Mucosa of gallbladder (tissue), 1 donor: ENCODE measurements around the gene PDCD6IP. TPM values are rescaled to one million over a fixed set of nuclear protein-coding genes. Genes with fewer than 3 reads are reported as not detected.
"Not testable (repeated sequence)": the region's sequence is repeated elsewhere in the genome, so short reads cannot be mapped to it uniquely, and the experiment has no call there.

Experiments used
- DNase-seq: peaks from one replicate; pipeline ENCODE4 v3.0.0-alpha.2; 2020; ENCODE audit warnings: low spot score
- total RNA-seq: library from RNA; stranded (reverse); gene quantifications from one replicate; pipeline ENCODE4 v1.2.1, GENCODE V29; 2021
- donor health status: DM: no; HTN: no; CAD: no.

PDCD6IP gene
- total RNA-seq, 1 donor from 2014 or later = 237 TPM

DNA sequence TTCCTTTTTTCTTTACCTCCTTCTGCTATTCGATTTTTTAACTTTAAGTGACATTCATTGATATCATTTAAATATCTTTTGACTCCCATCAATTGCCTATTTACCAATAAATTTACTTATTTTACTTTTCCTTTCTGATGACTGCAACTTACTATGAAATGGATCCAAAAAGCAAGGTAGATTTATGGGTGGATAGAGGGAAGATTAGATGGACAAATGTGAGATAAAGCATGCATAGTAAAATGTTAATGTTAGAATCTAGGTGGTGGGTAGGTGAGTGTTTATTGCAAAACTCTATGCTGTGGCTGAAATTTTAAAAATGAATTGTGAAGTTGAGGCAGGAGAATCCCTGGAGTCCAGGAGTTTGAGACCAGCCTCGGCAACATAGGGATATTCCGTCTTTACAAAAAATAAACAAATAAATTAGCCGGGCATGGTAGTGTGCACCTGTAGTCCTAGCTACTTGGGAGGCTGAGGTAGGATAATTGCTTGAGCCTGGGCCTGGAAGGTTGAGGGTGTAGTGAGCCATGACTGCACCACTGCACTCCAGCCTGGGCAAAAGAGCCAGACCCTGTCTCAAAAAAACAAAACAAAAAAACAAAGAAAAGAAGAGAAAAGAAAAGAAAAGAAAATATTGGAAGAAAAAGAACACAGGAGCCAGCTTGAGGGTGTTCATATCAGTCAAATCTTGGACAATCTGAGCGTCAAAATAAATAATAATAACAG lies 6.1 kb upstream of the PDCD6IP start:
- DNase-seq = no peak

DNA sequence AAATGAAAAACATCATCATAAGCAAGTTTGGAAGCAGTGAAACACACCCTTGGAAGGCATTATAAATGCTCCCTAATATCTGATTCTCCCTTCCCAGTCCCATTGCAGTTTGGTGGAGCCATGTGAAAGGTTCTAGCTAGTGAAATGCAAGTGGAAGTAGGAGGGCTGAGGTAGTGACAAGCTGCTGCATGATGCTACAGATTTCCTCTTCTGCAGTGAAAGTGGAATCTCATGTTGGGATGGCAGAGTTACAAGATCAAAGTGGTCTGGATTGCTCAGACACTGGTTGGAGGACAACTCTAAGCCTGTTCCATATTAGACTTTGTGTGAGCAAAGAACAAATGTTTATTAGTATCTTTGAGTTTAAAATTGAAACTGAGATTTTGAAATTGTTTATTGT lies 3.3 kb upstream of the PDCD6IP start:
- DNase-seq = no peak

DNA sequence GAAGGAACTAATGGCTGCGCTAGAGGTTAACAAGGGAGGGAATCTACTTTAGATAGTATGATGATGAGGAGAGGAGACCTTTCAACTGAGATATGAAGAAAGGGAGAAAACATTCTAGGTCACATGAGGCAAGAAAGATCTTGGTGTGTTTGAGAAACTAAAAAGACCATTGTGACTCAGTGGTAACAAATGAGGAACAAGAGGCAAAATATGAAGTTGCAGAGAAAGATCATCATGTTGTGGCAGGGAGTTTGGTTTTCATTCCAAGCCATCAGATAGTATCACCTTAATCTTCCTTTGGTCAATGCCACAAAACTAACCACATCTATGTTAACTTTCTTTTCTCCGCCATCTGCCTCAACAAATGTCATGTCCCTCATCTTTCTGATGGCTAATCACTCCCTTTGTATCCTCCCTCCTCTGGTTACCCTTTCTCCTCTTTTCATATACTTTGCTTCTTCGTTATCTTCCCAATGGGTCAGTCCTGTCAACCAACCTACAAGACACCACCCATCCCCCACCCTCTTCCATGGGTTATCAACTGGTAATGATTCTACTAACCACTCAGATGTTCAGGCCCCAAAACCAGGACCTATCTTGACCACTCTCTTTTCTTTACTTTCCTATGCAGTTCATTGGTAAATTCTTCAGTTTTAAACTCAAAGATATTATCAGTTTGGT lies 2.4 kb upstream of the PDCD6IP start:
- DNase-seq = no peak

DNA sequence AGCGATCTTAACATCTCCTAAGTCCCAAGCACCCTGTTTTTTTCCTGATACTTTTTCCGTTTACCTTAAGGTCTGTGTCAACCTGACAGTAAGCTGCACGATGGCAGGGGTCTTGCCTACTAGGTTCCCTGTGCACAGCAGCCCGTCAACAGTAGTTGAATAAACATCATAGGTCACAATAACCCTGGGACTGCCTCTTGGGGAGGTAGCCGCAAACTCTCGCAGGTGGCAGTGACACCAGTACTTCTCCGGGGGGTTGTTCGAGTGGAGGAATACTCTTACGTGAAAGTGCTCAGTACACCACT lies 365 bp upstream of the PDCD6IP start:
- DNase-seq = no peak

DNA sequence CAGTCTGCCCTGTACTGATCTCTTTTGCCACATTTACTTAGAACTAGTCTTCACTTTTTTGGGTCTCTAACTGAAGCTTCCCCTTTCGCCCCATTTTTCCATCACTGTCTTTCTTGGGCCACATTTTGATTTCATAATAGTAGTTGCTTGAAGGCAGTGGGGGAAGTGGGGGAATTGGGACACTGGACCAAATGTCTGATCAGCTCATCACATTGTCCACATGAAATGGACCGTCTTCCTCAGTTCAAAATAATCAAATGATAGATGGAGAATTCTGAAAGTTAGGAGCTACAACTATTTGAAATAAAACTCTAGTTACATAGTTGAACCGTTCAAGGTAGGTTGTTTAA lies 747 bp downstream of the PDCD6IP start:
- no peak for DNase-seq

DNA sequence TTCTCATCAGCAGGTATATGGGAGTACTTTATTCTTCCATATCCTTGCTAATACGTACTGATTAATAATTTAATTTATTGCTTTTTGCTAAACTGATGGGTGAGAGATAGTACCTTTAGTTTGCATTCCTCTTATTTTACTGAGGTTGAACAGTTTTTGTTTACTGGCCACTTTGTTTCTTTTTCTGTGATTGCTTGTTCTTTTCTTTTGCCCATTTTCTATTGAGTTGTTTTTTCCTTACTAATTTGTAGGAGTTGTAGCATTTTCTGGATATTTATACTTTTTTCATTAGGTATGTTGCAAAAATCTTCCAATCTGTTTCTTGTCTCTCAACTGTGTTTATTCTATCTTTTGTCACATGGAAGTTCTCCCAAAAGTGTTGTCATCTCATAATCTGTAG lies 4.8 kb downstream of the PDCD6IP start:
- no peak for DNase-seq

DNA sequence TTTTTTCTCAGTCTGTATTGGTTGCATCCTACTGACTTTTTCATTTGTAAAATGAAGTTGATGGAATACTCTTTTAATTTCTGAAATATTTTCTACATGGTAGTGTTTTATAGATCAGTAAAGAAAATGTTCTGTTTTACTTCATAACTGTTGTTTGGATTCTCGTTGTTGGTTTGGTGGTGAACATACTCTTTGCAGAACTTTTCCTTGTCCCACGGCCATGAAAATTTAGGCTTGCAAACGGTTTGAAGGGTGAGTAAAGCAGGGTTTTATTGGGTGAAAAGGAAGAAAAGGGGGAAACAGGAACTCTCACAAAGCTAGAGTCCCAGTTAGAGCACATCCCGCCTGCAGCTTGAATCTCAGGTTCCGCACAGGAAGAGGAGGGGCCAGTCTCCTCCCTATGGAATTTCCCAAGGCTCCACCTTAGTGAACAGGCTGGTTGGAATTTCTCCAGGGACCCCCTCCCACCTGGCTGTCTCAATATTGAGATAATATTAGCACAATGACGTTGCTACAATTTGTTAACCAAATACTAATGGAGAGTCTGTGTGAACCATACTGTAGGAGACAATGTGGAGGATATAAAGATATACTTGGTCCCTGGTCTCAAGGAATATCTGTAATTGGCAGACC lies 5.6 kb downstream of the PDCD6IP start:
- no peak for DNase-seq

DNA sequence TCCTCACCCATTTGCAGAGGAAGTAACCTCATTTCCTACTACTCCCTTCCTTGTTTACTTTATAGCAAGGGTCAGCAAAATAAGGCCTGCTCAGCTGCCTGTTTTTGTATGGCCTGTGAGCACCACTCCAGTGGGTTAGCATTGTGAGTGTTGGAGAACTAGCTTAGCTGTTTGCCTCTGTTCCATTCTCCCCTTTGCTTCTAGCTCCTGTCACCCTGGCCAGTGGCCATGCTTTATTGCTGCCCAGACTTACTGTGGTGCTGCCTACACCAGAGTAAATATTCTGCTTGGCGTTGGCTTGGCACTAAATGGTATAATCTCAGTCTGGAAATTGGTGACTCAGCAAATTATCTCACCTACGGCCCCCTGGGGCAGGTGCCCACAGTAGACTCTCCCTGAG lies 8.8 kb downstream of the PDCD6IP start:
- no peak for DNase-seq

DNA sequence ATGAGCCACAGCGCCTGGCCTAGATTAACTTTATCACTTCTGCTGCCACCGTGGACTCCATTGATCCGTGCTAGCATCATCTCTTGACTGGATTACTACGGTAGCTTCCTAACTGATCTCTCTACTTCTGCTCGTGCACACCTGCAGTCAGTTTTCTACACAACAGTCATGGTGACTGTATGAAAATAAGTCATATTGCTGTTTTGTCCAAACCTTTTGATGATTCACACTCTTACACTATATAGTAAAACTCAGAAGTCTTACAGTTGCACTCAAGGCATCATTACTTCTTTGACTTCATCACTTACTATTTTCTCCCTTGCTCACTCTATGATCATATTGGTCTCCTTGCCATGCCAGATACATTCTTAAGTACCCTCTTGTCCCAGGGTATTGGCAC lies 10.1 kb downstream of the PDCD6IP start:
- no peak for DNase-seq

DNA sequence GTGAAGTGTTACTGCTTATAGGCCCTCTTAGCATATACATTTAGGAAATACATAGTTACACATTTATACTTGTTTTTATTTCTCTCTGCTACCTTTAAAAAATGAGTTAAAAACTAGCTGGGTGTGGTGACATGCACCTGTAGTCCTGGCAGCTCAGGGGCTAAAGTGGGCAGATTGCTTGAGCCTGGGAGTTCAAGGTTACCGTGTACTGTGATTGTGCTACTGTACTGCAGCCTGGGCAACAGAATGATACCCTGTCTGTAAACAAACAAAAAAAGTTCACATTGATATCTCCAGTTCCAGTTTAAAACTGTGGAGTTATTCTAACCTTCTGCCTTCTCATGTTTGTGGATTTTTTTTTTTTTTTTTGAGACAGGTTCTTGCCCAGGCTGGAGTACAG lies 12.1 kb downstream of the PDCD6IP start:
- DNase-seq = no peak

DNA sequence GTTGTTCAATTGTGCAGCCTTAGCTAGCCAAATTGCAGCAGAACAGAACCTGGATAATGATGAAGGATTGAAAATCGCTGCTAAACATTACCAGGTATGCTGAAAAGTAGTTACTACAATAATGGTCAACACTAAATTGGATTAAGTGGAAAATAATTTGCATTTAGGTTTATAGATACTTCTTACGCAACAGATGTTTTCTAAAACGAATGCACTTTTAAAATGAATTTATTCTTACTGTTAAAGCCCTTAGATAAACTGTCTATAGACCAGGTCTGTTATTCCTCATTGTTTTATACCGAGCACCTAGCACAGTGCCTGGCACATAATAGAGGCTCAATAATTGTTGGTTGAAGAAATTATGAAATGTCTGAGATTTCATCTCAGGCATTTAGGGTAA lies 23.6 kb downstream of the PDCD6IP start:
- DNase-seq = no peak

DNA sequence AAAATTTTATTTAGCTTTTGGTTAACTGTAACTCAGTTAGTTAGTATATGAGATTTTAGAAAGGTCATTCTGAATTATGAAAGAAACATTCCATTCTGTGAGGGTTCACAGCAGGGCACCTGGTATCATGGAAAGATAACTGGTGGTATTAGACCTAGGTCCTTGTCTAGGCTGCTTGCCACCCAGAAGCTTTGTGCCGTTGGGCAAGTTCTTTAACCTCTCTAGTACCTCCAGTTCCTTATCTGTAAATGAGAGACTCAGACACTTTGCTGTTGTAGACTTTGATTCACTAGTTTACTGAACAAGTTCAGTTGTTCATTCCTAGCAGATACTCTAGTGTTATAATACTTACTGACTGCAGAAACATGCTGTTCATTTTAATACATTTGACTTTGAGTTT lies 25.4 kb downstream of the PDCD6IP start:
- DNase-seq = no peak

DNA sequence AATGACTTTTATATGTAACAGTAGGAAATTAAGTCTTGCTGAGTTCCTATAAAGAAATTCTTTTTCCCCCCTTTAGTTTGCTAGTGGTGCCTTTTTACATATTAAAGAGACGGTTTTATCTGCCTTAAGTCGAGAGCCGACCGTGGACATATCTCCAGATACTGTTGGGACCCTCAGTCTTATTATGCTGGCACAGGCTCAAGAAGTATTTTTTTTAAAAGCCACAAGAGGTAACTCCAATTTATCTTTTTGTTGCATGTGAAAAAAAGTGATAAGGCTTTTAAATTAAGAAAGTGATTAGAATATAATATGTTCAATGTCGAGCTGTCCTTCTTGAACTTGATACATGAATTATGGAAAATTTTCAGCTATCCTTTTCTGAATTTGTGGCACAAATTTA lies 26.7 kb downstream of the PDCD6IP start:
- DNase-seq = no peak

DNA sequence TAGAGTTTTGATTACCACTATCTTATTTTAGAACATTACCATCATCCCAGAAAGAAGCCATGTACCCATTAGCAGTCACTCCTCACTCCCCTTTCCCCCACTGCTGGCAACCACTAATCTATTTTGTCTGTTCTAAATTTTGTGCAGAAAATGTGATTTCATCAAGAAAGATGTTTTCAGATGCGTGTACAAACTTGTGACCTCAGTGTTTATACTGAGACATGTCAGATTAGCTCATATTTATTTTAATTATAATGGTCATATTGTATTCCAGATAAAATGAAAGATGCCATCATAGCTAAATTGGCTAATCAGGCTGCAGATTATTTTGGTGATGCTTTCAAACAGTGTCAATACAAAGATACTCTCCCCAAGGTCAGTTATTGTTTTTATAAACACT lies 27.8 kb downstream of the PDCD6IP start:
- DNase-seq = no peak

DNA sequence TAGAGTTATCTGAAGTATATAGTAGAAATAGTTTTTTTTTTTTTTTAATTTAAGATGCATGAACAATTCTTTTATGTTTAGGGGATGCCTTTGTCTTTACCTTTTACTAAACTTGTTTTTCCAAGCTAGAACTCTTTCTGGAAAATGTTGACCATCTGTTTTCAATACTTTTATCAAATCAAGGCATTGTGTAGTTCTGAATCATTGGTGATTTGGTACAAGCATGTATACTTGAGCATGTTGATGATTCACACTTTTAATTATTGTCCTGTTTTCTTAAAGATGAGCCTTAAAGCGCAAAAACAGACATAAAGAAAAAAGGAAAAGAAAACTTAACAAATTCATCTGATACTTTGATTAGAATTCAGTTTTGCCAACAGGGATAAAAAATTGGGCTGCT lies 28.3 kb downstream of the PDCD6IP start:
- DNase-seq = no peak

DNA sequence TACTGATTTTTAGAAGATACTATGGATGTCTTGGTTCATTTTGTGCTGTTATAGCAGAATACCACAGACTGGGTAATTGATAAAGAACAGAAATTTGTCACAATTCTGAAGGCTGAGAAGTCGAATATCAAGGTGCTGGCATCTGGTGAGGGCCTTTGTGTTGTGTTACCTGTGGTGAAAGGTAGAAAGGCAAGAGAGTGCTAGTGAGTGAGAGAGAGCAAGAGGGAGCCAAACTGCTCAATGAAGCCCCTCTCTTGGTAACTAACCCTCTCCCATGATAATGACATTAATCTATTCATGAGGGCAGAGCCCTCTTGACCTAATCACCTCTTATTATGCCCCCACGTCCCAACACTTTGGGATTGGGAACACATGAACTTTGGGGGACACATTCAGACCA lies 31.3 kb downstream of the PDCD6IP start:
- no peak for DNase-seq

DNA sequence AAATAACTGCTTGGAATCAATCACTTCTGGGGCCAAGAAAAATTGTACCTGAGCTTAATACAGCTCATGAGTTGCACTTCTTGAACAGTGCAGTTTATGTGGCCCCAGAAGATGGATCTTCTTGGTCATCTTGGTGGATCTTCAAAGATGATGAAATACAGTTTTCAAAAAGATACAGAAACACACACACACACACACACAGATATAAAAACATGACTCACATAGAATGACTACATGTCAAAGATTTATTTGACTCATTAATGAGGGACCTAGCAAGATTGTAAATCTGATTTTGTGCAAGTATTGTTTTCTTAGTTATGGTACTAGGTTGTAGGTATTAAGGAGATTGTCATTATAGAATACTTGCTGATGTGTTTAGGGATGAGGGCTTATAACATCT lies 32.6 kb downstream of the PDCD6IP start:
- no peak for DNase-seq

DNA sequence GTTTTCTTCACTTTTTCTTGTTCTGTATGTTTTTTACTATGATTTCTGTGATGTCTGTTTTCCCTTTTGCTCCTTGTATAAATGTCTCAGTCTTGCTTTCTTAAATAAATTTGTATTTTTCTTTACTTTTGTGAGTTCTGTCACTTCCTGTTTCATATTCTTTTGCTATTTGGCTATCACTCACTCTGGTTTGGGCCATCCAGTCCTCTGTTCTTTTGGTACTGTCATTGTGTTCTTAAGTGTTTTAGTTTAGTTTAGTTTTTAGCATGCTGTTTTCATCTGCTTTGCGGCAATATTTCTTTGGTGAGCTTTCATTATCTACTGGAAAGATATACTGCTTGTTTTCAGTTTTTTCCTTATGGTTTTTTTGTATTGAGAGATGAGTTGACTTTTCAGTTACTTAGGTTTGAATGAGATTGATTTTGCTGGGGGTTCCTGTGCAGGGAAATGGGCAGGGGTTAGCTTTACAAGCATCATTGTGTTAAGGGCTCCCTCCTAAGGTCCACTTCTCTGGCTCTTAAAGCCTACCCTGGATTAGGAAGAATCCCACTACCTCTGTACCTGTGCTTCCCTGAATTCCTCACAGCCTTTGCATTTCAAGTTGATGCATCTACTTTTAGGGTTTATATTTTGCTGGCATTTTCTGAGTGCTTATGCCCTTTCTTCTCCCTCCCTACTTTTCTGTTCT lies 35.1 kb downstream of the PDCD6IP start:
- DNase-seq = no peak

DNA sequence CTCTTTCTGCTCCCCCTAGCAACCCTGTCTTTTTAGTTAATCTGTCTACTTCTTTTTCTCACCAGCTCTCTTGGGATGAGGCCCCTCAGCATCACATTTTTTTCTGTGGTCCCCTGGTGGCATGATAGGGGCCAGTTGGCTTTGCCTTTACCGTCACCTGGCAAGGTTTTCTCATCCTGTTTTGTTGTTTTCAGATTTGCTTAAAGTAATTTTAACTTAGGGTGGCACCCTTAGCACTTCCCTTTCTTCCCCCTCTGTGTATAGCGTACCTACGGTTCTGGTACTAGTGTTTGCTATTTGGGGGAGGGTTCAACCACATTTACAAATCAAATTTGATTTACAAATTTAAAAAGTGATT lies 35.6 kb downstream of the PDCD6IP start:
- DNase-seq = no peak

DNA sequence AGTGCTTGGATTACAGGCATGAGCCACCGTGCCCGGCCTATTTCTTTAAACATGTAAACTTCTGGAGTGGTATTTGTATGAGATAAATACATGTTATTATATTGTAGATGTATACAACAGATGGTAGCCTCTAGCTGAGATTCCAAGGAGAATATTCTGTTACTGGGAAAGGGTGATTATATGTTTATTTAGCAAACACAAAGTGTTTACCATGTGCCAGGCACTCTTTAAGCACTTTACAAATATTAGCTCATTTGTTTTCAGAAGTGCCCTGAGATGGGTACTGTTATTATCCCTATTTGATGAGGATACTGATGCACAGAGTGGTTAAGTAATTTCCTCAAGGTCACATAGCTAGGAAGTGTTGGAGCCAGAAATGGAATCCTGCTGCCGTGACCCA lies 38.8 kb downstream of the PDCD6IP start:
- DNase-seq = not testable (repeated sequence)

DNA sequence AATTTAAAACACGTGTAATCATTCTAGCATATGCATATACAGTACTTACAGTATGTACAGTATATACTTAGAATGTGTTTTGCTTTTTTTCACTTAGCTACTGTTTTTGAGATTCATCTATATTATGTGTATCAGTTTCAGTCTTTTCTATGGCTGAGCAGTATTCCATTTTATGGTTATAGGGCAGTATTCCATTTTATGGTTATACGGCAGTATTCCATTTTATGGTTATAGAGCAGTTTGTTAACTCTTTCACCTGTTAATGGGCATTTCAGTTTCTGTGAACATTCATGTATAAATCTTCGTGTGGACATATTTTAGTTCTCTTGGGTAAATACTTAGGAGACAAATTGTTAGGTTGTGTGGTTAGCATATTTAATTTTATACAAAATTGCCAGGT lies 40.9 kb downstream of the PDCD6IP start:
- DNase-seq = no peak

DNA sequence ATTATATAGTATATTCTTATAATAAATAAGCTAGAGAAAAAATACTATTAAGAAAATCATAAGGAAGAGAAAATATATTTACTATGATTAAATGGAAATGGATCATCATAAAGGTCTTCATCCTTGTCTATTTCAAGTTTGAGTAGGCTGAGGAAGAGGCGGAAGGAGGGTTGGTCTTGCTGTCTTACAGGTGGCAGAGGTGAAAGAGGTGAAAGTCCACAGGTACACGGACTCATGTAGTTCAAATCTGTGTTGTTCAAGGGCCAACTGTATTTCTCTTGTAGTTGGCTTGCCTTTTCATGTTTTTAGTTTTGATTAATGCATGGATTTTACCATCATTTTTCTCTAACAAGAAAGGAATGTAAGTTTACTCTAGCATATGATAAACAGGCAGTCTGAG lies 41.7 kb downstream of the PDCD6IP start:
- no peak for DNase-seq
